Endothelial cell of umbilical vein (primary cell): Measurements from ENCODE around the gene UCP3. TPM values are rescaled to one million over a fixed set of nuclear protein-coding genes. Genes with fewer than 3 reads are reported as not detected.

Experiments used
- BruUV-seq: library from RNA; stranded (reverse); fragments of 400-500 nt; replicated peaks from 2 replicates; lab custom pipeline; 2021; lab: Mats Ljungman, UMichigan
- CTCF ChIA-PET: fragments of 300-600, 350-600 bp; sonication (Branson Sonifier 250); formaldehyde crosslinking; loops from one replicate; lab custom pipeline; 2021; ENCODE audit warnings: antibody characterized with exemption, inconsistent platforms; lab: Charles Lee
- POLR2A ChIA-PET: fragments of 300-600, 350-600 bp; sonication (Branson Sonifier 250); formaldehyde crosslinking; loops from one replicate; lab custom pipeline; 2021; ENCODE audit warnings: antibody characterized with exemption, inconsistent platforms; lab: Charles Lee
- DNase-seq: peaks from one replicate; pipeline ENCODE4 v3.0.0-alpha.2; 2011; ENCODE audit warnings: low read depth, low spot score
- FAIRE-seq: peaks from 2 replicates; lab custom pipeline; 2011; peaks lifted over from hg19 to GRCh38; lab: Jason Lieb, UNC
- H2AFZ ChIP-seq: 2 replicates; pipeline ENCODE4 v1.6.0; 2012; ENCODE audit warnings: low read depth, low read length, control low read depth, inconsistent platforms
- H3K27ac ChIP-seq: 2 replicates; pipeline ENCODE4 v1.5.1; 2011; ENCODE audit warnings: low read depth, mild to moderate bottlenecking, control low read depth, low read length, moderate library complexity; ENCODE audit not compliant: insufficient read depth
- H3K27me3 ChIP-seq, 2 experiments: 2 replicates each; pipeline versions ENCODE4 v1.6.0 to v1.6.1; 2011; ENCODE audit warnings: low read length in 2 of 2, mixed read lengths in 1 of 2; ENCODE audit not compliant: control insufficient read depth in 2 of 2, insufficient read depth in 2 of 2
- H3K36me3 ChIP-seq, 2 experiments: 2 replicates in 1 of 2; 3 replicates in 1 of 2; pipeline ENCODE4 v1.5.1; 2011; ENCODE audit warnings: low read length in 2 of 2, mild to moderate bottlenecking in 1 of 2, moderate library complexity in 1 of 2; ENCODE audit not compliant: control insufficient read depth in 2 of 2, insufficient read depth in 2 of 2; ENCODE audit errors: extremely low read depth in 1 of 2
- H3K4me1 ChIP-seq: 3 replicates; pipeline ENCODE4 v1.5.1; 2011; ENCODE audit warnings: mild to moderate bottlenecking, low read length; ENCODE audit not compliant: control insufficient read depth, insufficient read depth; ENCODE audit errors: extremely low read depth
- H3K4me2 ChIP-seq: 2 replicates; pipeline ENCODE4 v1.6.1; 2011; ENCODE audit warnings: low read length, control low read depth, mixed read lengths; ENCODE audit not compliant: insufficient read depth
- H3K4me3 ChIP-seq, 3 experiments: fragments of 200-600 bp in 1 of 3; sonication (generic), shearing (Covaris generic) in 1 of 3; replicated peaks in 1 of 3; 2 replicates each; pipeline ENCODE4 v1.5.1; 2011 to 2016; ENCODE audit warnings: control low read depth in 3 of 3, low read length in 3 of 3, mild to moderate bottlenecking in 2 of 3, inconsistent platforms in 1 of 3, low read depth in 1 of 3, moderate library complexity in 1 of 3; ENCODE audit not compliant: insufficient read depth in 1 of 3
- H3K79me2 ChIP-seq: 2 replicates; pipeline ENCODE4 v1.6.0; 2012; ENCODE audit warnings: low read length, inconsistent platforms; ENCODE audit not compliant: control insufficient read depth, insufficient read depth
- H3K9ac ChIP-seq: replicated peaks from 2 replicates; pipeline ENCODE3; 2011; ENCODE audit warnings: low read length, control low read depth; ENCODE audit not compliant: insufficient read depth; ENCODE audit errors: extremely low read depth
- H3K9me1 ChIP-seq: replicated peaks from 3 replicates; pipeline ENCODE4 v1.6.0; 2011; ENCODE audit warnings: mild to moderate bottlenecking, low read length; ENCODE audit not compliant: control insufficient read depth, insufficient read depth; ENCODE audit errors: extremely low read depth
- H3K9me3 ChIP-seq: replicated peaks from 2 replicates; pipeline ENCODE4 v1.5.1; 2012; ENCODE audit warnings: low read length, inconsistent platforms; ENCODE audit not compliant: control insufficient read depth, insufficient read depth
- H4K20me1 ChIP-seq: replicated peaks from 2 replicates; pipeline ENCODE3; 2011; ENCODE audit warnings: mild to moderate bottlenecking, low read length; ENCODE audit not compliant: control insufficient read depth, insufficient read depth; ENCODE audit errors: extremely low read depth
- EZH2 ChIP-seq: IDR thresholded peaks from 2 replicates; pipeline ENCODE4 v1.6.1; 2012; ENCODE audit warnings: borderline replicate concordance, low read depth, mild to moderate bottlenecking, moderate library complexity, low read length, inconsistent platforms; ENCODE audit not compliant: severe bottlenecking
- FOS ChIP-seq: IDR thresholded peaks from 2 replicates; pipeline ENCODE4 v1.6.1; 2011; ENCODE audit warnings: mild to moderate bottlenecking, low read length, moderate library complexity, borderline replicate concordance; ENCODE audit not compliant: insufficient read depth
- GATA2 ChIP-seq: IDR thresholded peaks from 2 replicates; pipeline ENCODE4 v1.7.0; 2011; ENCODE audit warnings: low read depth, mild to moderate bottlenecking, moderate library complexity, mixed read lengths, low read length; ENCODE audit not compliant: insufficient read length, insufficient read depth
- JUN ChIP-seq: IDR thresholded peaks from 2 replicates; pipeline ENCODE4 v1.6.1; 2011; ENCODE audit warnings: borderline replicate concordance, low read depth; ENCODE audit not compliant: insufficient read length, insufficient read depth
- MYC ChIP-seq: IDR thresholded peaks from one replicate; pipeline ENCODE4 v1.6.1; 2011; ENCODE audit warnings: mild to moderate bottlenecking, low read depth, low read length
- POLR2A ChIP-seq: IDR thresholded peaks from 2 replicates; pipeline ENCODE4 v1.6.1; 2012; ENCODE audit warnings: low read depth, mild to moderate bottlenecking, control low read depth, low read length
- POLR2AphosphoS5 ChIP-seq: IDR thresholded peaks from 2 replicates; pipeline ENCODE4 v1.6.1; 2012; ENCODE audit warnings: low read depth, mild to moderate bottlenecking, control low read depth, low read length, moderate library complexity; ENCODE audit not compliant: insufficient read depth
- dilution Hi-C: fragments of 300-500 bp; cut with MboI; formaldehyde crosslinking; loops from one replicate; pipeline ENCODE4 v1.15.0; 2019; ENCODE audit warnings: low sequenced_read_pairs; ENCODE audit not compliant: extremely low pct_ligation_motif_present
- intact Hi-C: fragments of 100-400 bp; cut with micrococcal nuclease; formaldehyde crosslinking; loops from one replicate; pipeline ENCODE4 v1.10.0; 2022
- polyA plus RNA-seq, 4 experiments: library from polyadenylated mRNA; depleted of rRNA in 3 of 4; stranded (reverse) in 3 of 4; unstranded in 1 of 4; fragments of >200 nt; gene quantifications; 2 replicates each; pipeline versions ENCODE4 v1.2.1 to v1.2.3, GENCODE V29; 2011 to 2012; ENCODE audit warnings: missing spikeins in 1 of 4
- total RNA-seq: library from RNA; stranded (reverse); gene quantifications from 2 replicates; pipeline ENCODE4 v1.2.3, GENCODE V29; 2021
- TF ChIP-seq, protein P1 (sequence below): IDR thresholded peaks from 2 replicates; pipeline ENCODE4 v1.6.1; 2011; ENCODE audit not compliant: insufficient read depth, insufficient read length
- TF ChIP-seq, protein P2 (sequence below), 2 donors: IDR thresholded peaks; 1 replicate in 1 of 2; 2 replicates in 1 of 2; pipeline ENCODE4 v1.5.1; 2011; ENCODE audit warnings: low read length in 2 of 2, mild to moderate bottlenecking in 2 of 2, moderate library complexity in 2 of 2, control low read depth in 1 of 2, inconsistent platforms in 1 of 2, low read depth in 1 of 2; ENCODE audit not compliant: insufficient read depth in 1 of 2; ENCODE audit errors: extremely low read depth in 1 of 2

Gene UCP3
- total and polyA plus RNA-seq, 2 donors (not counting 3 experiments of a cell fraction or from before 2014, with no cell fraction given), result 1.1 to 1.4 TPM

DNA sequence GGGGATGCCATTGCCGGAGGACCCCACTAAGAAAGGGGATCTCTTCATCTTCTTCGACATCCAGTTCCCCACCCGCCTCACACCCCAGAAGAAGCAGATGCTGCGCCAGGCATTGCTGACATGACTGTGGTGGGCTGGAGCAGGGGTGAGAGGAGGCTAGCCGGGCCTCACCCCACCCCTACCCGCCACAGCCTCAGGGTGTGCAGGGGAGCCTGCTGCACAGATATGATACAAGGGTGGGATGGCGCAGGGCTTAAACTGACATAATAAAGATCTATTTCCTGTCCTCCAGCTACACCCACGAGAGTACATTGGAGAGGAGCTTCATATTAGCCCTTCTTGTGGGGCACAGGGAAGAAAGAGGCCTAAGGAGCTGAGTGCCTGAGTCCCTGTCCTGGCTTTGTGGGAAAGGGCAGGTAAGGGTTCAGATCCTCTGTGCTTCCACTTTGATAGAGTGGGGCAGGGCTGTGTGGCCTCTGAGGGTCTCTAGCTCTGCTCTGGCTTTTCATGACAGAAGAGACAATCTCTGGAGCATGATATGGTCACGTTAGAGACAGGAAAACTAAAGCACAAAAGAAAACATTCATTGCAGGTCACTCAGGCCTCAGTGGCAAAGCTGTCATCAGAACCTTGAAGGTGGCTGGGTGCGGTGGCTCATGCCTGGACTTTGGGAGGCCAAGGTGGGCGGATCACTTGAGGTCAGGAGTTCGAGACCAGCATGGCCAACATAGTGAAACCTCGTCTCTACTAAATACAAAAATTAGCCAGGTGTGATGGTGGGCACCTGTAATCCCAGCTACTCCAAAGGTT lies 38.7 kb downstream of the UCP3 start:
- TF ChIP-seq POLR2A, result no peak
- no peak for TF ChIP-seq MYC
- no peak for TF ChIP-seq JUN
- no peak for TF ChIP-seq EZH2
- TF ChIP-seq, protein P1, sequence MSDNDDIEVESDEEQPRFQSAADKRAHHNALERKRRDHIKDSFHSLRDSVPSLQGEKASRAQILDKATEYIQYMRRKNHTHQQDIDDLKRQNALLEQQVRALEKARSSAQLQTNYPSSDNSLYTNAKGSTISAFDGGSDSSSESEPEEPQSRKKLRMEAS, result no peak
- TF ChIP-seq GATA2, result no peak
- Histone ChIP-seq H3K9me1 (no peaks in the 10 kb centered on the region), H3K27ac (no peak overlapping the region), H4K20me1 (no peaks in the 10 kb centered on the region), H3K4me1 (no peaks in the 10 kb centered on the region), H3K4me3 (no peak overlapping the region), H3K36me3 (no peaks in the 10 kb centered on the region), H2AFZ (no peak overlapping the region), H3K9me3 (no peaks in the 10 kb centered on the region), H3K9ac (no peak overlapping the region), H3K4me2 (no peak overlapping the region), H3K79me2 (no peaks in the 10 kb centered on the region), H3K27me3 (no peaks in the 10 kb centered on the region)
- dilution Hi-C loops, result no loop called here
- CTCF ChIA-PET, result no interaction called here
- DNase-seq (no peak), FAIRE-seq (no peak)
- POLR2A ChIA-PET, result no interaction called here
- intact Hi-C loops, result loop anchor here (10.0 kb wide), 1 partner anchor 125 kb away; no protein-coding TSS in a partner anchor
- no TSS peak for BruUV-seq

DNA sequence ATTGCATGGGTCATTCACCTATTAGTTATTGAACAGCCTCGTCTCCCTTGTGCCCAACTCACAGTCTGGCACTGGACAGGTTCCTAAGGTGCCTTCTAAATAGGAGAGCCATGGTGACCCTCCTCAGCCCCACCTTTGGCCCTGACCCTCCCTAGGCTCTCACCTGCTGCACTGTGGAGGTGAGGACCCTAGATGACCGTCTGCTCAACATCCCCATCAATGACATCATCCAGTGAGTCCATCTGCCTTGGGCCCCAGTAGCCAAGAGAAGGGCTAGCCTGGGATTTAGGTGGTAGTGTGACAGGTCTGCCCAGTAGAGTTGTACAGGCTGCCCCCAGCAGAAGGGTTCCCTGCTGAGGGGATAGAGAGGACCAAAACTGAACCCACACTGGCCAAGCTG lies 39.8 kb downstream of the UCP3 start:
- ChIA-PET POLR2A (no interaction called here), CTCF (no interaction called here)
- DNase-seq, result no peak

More for the DNA sequence above, 39.8 kb downstream of the UCP3 start:
- no TSS peak for BruUV-seq
- intact Hi-C loops (loop anchor here (10.0 kb wide), 1 partner anchor 126 kb away; no protein-coding TSS in a partner anchor), dilution Hi-C loops (no loop called here)
- FAIRE-seq, result no peak
- Histone ChIP-seq H3K36me3 (no peaks in the 10 kb centered on the region), H3K9ac (no peak overlapping the region), H2AFZ (no peak overlapping the region), H3K27me3 (no peaks in the 10 kb centered on the region), H4K20me1 (no peaks in the 10 kb centered on the region), H3K27ac (no peak overlapping the region), H3K9me1 (no peaks in the 10 kb centered on the region), H3K4me2 (no peak overlapping the region), H3K79me2 (no peaks in the 10 kb centered on the region), H3K4me1 (no peaks in the 10 kb centered on the region), H3K9me3 (no peaks in the 10 kb centered on the region), H3K4me3 (no peak overlapping the region)
- TF ChIP-seq MYC (no peak), POLR2AphosphoS5 (no peak), POLR2A (no peak), FOS (no peak), JUN (no peak), EZH2 (no peak), GATA2 (no peak)
- TF ChIP-seq, protein P1, result no peak
- TF ChIP-seq, protein P2, sequence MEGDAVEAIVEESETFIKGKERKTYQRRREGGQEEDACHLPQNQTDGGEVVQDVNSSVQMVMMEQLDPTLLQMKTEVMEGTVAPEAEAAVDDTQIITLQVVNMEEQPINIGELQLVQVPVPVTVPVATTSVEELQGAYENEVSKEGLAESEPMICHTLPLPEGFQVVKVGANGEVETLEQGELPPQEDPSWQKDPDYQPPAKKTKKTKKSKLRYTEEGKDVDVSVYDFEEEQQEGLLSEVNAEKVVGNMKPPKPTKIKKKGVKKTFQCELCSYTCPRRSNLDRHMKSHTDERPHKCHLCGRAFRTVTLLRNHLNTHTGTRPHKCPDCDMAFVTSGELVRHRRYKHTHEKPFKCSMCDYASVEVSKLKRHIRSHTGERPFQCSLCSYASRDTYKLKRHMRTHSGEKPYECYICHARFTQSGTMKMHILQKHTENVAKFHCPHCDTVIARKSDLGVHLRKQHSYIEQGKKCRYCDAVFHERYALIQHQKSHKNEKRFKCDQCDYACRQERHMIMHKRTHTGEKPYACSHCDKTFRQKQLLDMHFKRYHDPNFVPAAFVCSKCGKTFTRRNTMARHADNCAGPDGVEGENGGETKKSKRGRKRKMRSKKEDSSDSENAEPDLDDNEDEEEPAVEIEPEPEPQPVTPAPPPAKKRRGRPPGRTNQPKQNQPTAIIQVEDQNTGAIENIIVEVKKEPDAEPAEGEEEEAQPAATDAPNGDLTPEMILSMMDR (IDR thresholded peaks at IDR 0.05; ENCODE audit: extremely low read depth in 1 of 2, insufficient read depth in 1 of 2, low read depth in 1 of 2, low read length in 2 of 2), result no peak
